HEK293T (cell line): Measurements from ENCODE around the gene MAP4K1.

Experiments
- CTCF ChIA-PET: fragments of 350-600 bp; formaldehyde crosslinking; extraction: SDS; loops from one replicate; lab custom pipeline; 2021; ENCODE audit warnings: antibody characterized with exemption, inconsistent platforms; lab: Yijun Ruan, JAX
- POLR2A ChIA-PET: fragments of 350-600 bp; formaldehyde crosslinking; extraction: SDS; loops from one replicate; lab custom pipeline; 2020; ENCODE audit warnings: antibody characterized with exemption, inconsistent platforms; lab: Yijun Ruan, JAX
- DNase-seq: peaks from one replicate; pipeline ENCODE4 v3.0.0; 2012; ENCODE audit warnings: mixed read lengths; ENCODE audit errors: extremely low spot score
- ARNT ChIP-seq: fragments of 450-650 bp; IDR thresholded peaks from 2 replicates; pipeline ENCODE4 v1.6.1; 2017; ENCODE audit warnings: mild to moderate bottlenecking
- BHLHE40 ChIP-seq: fragments of 450-650 bp; IDR thresholded peaks from 2 replicates; pipeline ENCODE4 v1.6.1; 2016; ENCODE audit warnings: mild to moderate bottlenecking, moderate library complexity, borderline replicate concordance
- CTBP1 ChIP-seq: fragments of 450-650 bp; IDR thresholded peaks from 2 replicates; pipeline ENCODE4 v1.6.1; 2016; ENCODE audit warnings: borderline replicate concordance
- ELF4 ChIP-seq: fragments of 450-650 bp; IDR thresholded peaks from 2 replicates; pipeline ENCODE4 v1.6.1; 2017; ENCODE audit warnings: antibody characterized with exemption
- FOXA1 ChIP-seq: fragments of 450-650 bp; IDR thresholded peaks from 2 replicates; pipeline ENCODE4 v1.6.1; 2016; ENCODE audit warnings: mild to moderate bottlenecking
- FOXK2 ChIP-seq: fragments of 450-650 bp; IDR thresholded peaks from 2 replicates; pipeline ENCODE4 v1.6.1; 2016; ENCODE audit warnings: mild to moderate bottlenecking
- FOXM1 ChIP-seq: fragments of 450-650 bp; IDR thresholded peaks from 2 replicates; pipeline ENCODE4 v1.6.1; 2017; ENCODE audit warnings: mild to moderate bottlenecking, borderline replicate concordance
- HDGF ChIP-seq: fragments of 450-650 bp; IDR thresholded peaks from 2 replicates; pipeline ENCODE4 v1.6.1; 2017; ENCODE audit warnings: antibody characterized with exemption, borderline replicate concordance
- L3MBTL2 ChIP-seq: fragments of 450-650 bp; conservative IDR thresholded peaks from 2 replicates; pipeline ENCODE4 v1.6.1; 2016; ENCODE audit warnings: mild to moderate bottlenecking
- LEF1 ChIP-seq: fragments of 450-650 bp; IDR thresholded peaks from 2 replicates; pipeline ENCODE4 v1.6.1; 2017; ENCODE audit warnings: mild to moderate bottlenecking, borderline replicate concordance
- NFRKB ChIP-seq: fragments of 450-650 bp; IDR thresholded peaks from 2 replicates; pipeline ENCODE4 v1.6.1; 2016; ENCODE audit warnings: mild to moderate bottlenecking, moderate library complexity
- SP1 ChIP-seq: fragments of 450-650 bp; IDR thresholded peaks from 2 replicates; pipeline ENCODE4 v1.6.1; 2017
- SUZ12 ChIP-seq: fragments of 450-650 bp; IDR thresholded peaks from 2 replicates; pipeline ENCODE4 v1.6.1; 2016; ENCODE audit warnings: mild to moderate bottlenecking
- TARDBP ChIP-seq: fragments of 450-650 bp; IDR thresholded peaks from 2 replicates; pipeline ENCODE4 v1.6.1; 2016
- ZNF384 ChIP-seq: fragments of 450-650 bp; IDR thresholded peaks from 2 replicates; pipeline ENCODE4 v1.6.1; 2016
- TF ChIP-seq, protein P1 (sequence below): fragments of 450-650 bp; IDR thresholded peaks from 2 replicates; pipeline ENCODE4 v1.6.1; 2016

MAP4K1 gene

DNA sequence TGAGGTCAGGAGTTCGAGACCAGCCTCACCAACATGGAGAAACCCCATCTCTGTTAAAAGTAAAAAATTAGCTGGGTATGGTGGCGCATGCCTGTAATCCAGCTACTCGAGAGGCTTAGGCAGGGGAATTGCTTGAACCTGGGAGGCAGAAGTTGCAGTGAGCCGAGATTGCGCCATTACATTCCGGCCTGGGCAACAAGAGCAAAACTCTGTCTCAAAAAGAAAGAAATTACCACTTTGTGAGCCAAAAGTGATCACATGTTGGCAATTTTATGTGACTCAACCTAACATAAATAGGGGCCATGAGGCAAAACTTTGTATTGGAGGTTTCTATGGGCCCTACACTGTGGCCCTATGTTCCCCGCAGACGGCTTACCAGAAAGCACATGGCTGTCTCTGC, 72.2 kb downstream of the MAP4K1 start:
- no peak for DNase-seq
- TF ChIP-seq LEF1 = no peak
- no peak for TF ChIP-seq FOXM1
- ChIA-PET CTCF (interaction anchor here (0.5 kb wide), 1 partner anchor 88 kb away, joined by 3 read pairs; no protein-coding TSS in a partner anchor), POLR2A (interaction anchor here (1.1 kb wide), 1 partner anchor 73 kb away, joined by 5 read pairs; the partner anchor contains the start of gene EIF3K)

DNA sequence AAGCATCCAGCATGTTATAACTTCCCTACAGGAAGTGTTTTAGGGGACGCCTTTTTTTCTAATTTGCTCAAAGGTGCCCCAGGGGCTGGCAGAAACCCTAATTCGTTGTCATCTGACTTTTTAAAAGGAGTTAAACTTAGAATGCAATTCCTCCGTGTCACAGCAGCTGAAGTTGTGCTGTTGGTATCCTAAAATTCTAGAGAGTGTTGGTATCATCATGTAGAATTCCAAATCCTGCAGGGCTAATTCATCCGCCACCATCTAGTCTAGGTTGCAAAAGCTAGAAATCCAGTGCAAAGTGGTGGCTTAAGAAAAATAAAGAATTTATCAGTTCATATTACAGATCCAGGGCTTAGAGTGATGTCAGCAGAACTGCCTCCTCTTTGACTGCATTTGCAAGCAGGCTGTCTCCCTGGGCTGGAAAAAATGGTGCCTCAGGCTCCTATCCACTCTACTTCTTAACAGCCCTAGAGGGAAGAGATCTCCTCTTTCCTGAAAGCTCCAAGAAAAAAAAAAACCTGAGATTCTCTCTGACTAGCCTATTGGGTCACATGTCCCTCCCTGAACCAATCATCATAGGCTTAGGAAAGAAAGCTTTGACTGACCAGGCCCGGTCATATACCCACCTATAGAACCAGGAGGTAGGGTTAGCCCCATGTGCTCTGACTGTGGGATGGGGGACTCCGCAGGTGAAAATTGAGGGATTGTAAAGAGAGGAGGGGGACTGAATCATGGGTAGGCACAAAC, 73.0 kb downstream of the MAP4K1 start:
- ChIA-PET CTCF (interaction anchor here (0.6 to 1.8 kb wide), 2 partner anchors 90 to 159 kb away, joined by 3 to 8 read pairs; no protein-coding TSS in a partner anchor), POLR2A (interaction anchor here (0.9 to 1.3 kb wide), 7 partner anchors 14 to 142 kb away, joined by 4 to 9 read pairs (median 5); partner anchors contain the start of genes EIF3K and FAM98C)
- DNase-seq = no peak
- no peak for TF ChIP-seq NFRKB
- peak; percentile 70 for TF ChIP-seq ZNF384

DNA sequence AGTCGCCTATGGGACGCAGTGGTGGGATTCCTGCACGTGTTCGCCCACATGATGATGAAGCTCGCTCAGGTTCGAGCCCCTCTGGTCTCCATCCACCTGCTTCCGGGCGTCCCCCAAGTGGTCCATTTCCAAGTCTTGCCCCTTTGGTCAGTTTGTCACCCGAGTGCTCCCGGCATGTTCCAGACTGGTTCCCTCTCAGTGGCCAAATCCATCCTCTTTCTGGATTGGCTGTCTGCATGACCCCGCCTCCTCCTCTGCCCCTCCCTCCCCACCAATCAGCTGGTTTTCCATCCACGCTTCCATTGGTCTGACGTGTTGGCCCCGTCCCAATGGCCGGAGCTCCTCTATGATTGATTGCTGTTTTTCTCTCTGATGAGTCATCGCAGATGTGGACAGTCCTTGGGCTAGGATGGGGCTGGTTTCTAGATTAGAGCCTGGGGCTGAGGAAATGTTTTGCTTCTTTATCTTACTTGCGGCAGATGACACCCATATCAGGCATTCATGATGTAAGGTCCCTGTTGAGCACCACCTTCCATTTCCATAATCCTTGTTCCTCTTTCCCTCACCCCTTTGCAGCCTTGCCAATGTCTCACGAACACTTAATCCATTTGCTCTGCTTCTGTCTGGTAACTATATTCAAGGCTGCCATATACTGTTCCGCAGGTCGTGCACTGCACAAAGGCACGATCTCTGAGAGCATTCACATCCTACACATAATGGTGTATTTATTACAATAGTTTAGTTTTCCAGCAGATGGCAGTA, 73.8 kb downstream of the MAP4K1 start:
- TF ChIP-seq L3MBTL2 = peak; percentile 95
- TF ChIP-seq, protein P1, sequence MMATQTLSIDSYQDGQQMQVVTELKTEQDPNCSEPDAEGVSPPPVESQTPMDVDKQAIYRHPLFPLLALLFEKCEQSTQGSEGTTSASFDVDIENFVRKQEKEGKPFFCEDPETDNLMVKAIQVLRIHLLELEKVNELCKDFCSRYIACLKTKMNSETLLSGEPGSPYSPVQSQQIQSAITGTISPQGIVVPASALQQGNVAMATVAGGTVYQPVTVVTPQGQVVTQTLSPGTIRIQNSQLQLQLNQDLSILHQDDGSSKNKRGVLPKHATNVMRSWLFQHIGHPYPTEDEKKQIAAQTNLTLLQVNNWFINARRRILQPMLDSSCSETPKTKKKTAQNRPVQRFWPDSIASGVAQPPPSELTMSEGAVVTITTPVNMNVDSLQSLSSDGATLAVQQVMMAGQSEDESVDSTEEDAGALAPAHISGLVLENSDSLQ = peak; percentile 99
- TF ChIP-seq FOXK2 = no peak
- POLR2A ChIA-PET = interaction anchor here (0.9 to 1.3 kb wide), 6 partner anchors 13 to 141 kb away, joined by 4 to 9 read pairs (median 5); partner anchors contain the start of genes EIF3K and FAM98C
- CTCF ChIA-PET = interaction anchor here (1.8 kb wide), 1 partner anchor 91 kb away, joined by 8 read pairs; no protein-coding TSS in a partner anchor
- DNase-seq = peak; percentile 94

DNA sequence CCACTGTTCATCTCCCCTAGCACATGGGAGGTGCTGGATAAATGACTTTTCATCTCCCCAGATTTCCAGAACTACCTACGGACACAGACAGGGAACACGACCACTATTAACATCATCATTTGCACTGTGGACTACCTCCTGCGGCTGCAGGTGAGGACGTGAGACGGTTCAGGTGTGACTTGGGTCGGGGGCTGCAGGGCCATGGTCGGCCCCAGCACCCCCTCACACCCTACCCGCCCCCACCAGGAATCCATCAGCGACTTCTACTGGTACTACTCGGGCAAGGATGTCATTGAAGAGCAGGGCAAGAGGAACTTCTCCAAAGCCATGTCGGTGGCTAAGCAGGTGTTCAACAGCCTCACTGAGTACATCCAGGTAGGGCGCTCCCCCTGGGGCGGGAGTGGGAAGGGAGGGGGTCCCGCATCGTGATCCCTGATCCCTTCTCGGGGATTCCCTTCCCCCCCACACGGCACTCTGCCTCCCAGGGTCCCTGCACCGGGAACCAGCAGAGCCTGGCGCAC, 74.4 kb downstream of the MAP4K1 start:
- no peak for TF ChIP-seq ZNF384
- no peak for TF ChIP-seq FOXA1
- TF ChIP-seq HDGF = no peak
- TF ChIP-seq L3MBTL2 = no peak
- TF ChIP-seq ARNT = no peak
- TF ChIP-seq ELF4 = no peak
- TF ChIP-seq SP1 = no peak
- TF ChIP-seq FOXM1 = no peak
- TF ChIP-seq BHLHE40 = no peak
- no peak for TF ChIP-seq TARDBP
- TF ChIP-seq NFRKB = no peak
- TF ChIP-seq CTBP1 = no peak
- TF ChIP-seq SUZ12 = no peak
- TF ChIP-seq FOXK2 = no peak
- TF ChIP-seq, protein P1 = no peak
- TF ChIP-seq LEF1 = no peak
- no peak for DNase-seq
- ChIA-PET CTCF (interaction anchor here (1.8 kb wide), 1 partner anchor 92 kb away, joined by 8 read pairs; no protein-coding TSS in a partner anchor), POLR2A (interaction anchor here (0.9 to 1.3 kb wide), 6 partner anchors 13 to 141 kb away, joined by 4 to 9 read pairs (median 5); partner anchors contain the start of genes EIF3K and FAM98C)

DNA sequence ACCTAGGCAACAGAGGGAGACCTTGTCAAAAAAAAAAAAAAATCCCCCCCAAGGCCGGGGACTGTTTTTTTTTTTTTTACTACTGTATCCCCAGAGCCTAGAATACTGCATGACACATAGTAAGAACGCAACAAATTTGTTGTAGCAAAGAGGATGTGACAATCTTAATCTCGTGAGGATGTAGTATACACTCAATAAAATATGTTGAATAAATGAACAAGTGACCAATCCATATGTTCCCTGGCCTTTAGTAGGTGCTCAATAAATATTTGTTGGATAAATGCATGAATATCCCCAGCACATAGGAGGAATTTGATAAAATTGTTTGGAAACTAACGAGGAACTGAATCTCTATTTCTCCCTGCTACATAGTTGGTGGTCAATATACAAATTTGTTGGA, 75.7 kb downstream of the MAP4K1 start:
- no peak for TF ChIP-seq ELF4
- TF ChIP-seq BHLHE40 = no peak
- no peak for TF ChIP-seq FOXA1
- TF ChIP-seq, protein P1 = no peak
- ChIA-PET POLR2A (no interaction called here), CTCF (no interaction called here)
- DNase-seq = no peak

DNA sequence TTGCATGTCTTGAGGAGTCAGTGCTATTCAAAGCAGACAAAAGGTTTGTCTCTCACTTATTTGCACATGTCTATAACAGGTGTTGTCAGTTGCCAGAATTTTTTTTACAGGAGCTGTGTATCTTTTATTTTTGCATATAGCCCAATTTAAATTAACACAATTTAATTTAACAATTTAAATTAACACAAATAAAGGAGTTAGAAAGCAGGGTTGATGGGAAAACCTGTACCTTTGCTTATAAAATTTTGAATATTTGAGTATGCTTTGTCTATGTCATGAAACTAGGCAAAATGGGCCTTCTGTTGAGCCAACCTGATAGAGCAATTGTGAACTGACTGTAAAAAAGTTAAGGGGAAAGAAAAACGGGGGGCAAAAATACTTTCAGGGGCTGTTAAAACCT, 78.0 kb downstream of the MAP4K1 start:
- ChIA-PET CTCF (no interaction called here), POLR2A (no interaction called here)
- TF ChIP-seq HDGF (no peak), ELF4 (no peak), ARNT (no peak), NFRKB (no peak), FOXK2 (no peak), L3MBTL2 (no peak), ZNF384 (no peak), CTBP1 (no peak), SP1 (no peak), BHLHE40 (no peak), SUZ12 (no peak), FOXM1 (no peak), LEF1 (no peak)
- DNase-seq = no peak
